Hepatocyte (in vitro differentiated cells): Measurements from ENCODE around the gene ATP6V1B1. TPM values are rescaled to one million over a fixed set of nuclear protein-coding genes. Genes with fewer than 3 reads are reported as not detected.

Source experiments
- DNase-seq: peaks from one replicate; pipeline ENCODE4 v3.0.0-alpha.2; 2016; ENCODE audit warnings: low spot score
- H2AFZ ChIP-seq: fragments of 200-600 bp; sonication (generic); 2 replicates; pipeline ENCODE4 v1.6.0; 2016; ENCODE audit warnings: antibody characterized with exemption, mild to moderate bottlenecking
- H3K27ac ChIP-seq: fragments of 200-600 bp; sonication (generic); 2 replicates; pipeline ENCODE4 v1.5.1; 2016; ENCODE audit warnings: mild to moderate bottlenecking
- H3K27me3 ChIP-seq: fragments of 200-600 bp; sonication (generic); 2 replicates; pipeline ENCODE4 v1.6.1; 2016
- H3K36me3 ChIP-seq: fragments of 200-600 bp; sonication (generic); replicated peaks from 2 replicates; pipeline ENCODE4 v1.5.1; 2016; ENCODE audit warnings: low read depth; ENCODE audit not compliant: insufficient read depth
- H3K4me1 ChIP-seq: fragments of 200-600 bp; sonication (generic); 2 replicates; pipeline ENCODE4 v1.5.1; 2016; ENCODE audit warnings: mild to moderate bottlenecking, moderate library complexity; ENCODE audit not compliant: insufficient read depth
- H3K4me2 ChIP-seq: fragments of 200-600 bp; sonication (generic); 2 replicates; pipeline ENCODE4 v1.6.0; 2016
- H3K4me3 ChIP-seq: fragments of 200-600 bp; sonication (generic); 2 replicates; pipeline ENCODE4 v1.5.1; 2016; ENCODE audit warnings: mild to moderate bottlenecking
- H3K79me2 ChIP-seq: fragments of 200-600 bp; sonication (generic); 2 replicates; pipeline ENCODE4 v1.6.0; 2017; ENCODE audit warnings: mild to moderate bottlenecking
- H3K9me2 ChIP-seq: fragments of 200-600 bp; sonication (generic); replicated peaks from 2 replicates; pipeline ENCODE4 v1.6.0; 2017; ENCODE audit warnings: mild to moderate bottlenecking; ENCODE audit not compliant: insufficient read depth
- H3K9me3 ChIP-seq: fragments of 200-600 bp; sonication (generic); 2 replicates; pipeline ENCODE4 v1.5.1; 2016; ENCODE audit warnings: low read depth, mild to moderate bottlenecking
- H4K20me1 ChIP-seq: fragments of 200-600 bp; sonication (generic); 2 replicates; pipeline ENCODE4 v1.6.0; 2016; ENCODE audit warnings: mild to moderate bottlenecking; ENCODE audit not compliant: insufficient read depth, poor library complexity, severe bottlenecking
- EZH2 ChIP-seq: fragments of 200-600 bp; sonication (generic); IDR thresholded peaks from 2 replicates; pipeline ENCODE4 v1.6.1; 2016; ENCODE audit warnings: antibody characterized with exemption, mild to moderate bottlenecking, borderline replicate concordance
- EZH2phosphoT487 ChIP-seq: fragments of 200-600 bp; sonication (generic); IDR thresholded peaks from one replicate; pipeline ENCODE4 v1.6.1; 2018; ENCODE audit warnings: antibody characterized with exemption, mild to moderate bottlenecking, low read depth, moderate library complexity; ENCODE audit not compliant: unreplicated experiment, severe bottlenecking
- WGBS: methylation state at CpG from one replicate; pipeline ENCODE4 v1.1.6; 2016; ENCODE audit warnings: low lambda C conversion rate; ENCODE audit errors: missing lambda C conversion rate; 5-methylcytosine and 5-hydroxymethylcytosine counted together
- polyA plus RNA-seq: library from polyadenylated mRNA; unstranded; fragments of >200 nt; fragmentation: Nextera tagmentation; extraction: Ambion mirVana; gene quantifications from 2 replicates; pipeline ENCODE4 v1.2.1, GENCODE V29; 2016
- total RNA-seq: library from RNA; depleted of rRNA; stranded (reverse); fragments of >200 nt; gene quantifications from 2 replicates; pipeline ENCODE4 v1.2.3, GENCODE V29; 2014
- TF ChIP-seq, protein P1 (sequence below): fragments of 200-600 bp; sonication (generic); IDR thresholded peaks from 2 replicates; pipeline ENCODE4 v1.5.1; 2016; ENCODE audit warnings: antibody characterized with exemption, mild to moderate bottlenecking; ENCODE audit not compliant: poor library complexity

The ATP6V1B1 gene
- total and polyA plus RNA-seq, 2 experiments from 2014 or later, result 1.7 to 2.9 TPM

DNA sequence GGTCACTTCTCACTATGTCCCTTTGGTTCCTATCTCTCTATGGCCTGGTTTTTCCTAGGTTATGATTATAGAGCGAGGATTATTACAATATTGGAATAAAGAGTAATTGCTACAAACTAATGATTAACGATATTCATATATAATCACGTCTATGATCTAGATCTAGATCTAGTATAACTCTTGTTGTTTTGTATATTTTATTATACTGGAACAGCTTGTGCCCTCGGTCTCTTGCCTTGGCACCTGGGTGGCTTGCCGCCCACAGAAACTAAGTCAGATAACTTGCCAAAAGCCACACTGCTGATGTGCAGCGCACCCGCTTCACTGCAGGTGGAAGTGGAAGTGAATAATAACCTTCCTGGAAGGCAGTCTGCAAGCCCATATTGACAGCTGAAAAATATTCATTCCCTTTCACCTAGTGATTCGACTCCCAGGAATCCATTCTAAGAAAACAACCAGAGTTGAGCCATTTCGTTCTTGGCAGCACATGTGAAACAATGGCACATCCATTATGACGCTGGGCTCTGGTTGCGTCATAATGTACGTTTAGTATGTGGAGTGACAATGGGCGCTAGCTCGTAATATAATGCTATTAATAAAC, 42.0 kb downstream of the ATP6V1B1 start:
- H3K36me3 ChIP-seq, result no peaks in the 10 kb centered on the region
- H3K4me3 ChIP-seq, result peak overlapping the region; percentile 60
- WGBS, result 50% methylated on average over 14 of the region's 14 CpGs
- no peaks in the 10 kb centered on the region for H3K79me2 ChIP-seq
- H4K20me1 ChIP-seq, result no peaks in the 10 kb centered on the region
- H3K9me2 ChIP-seq, result no peaks in the 10 kb centered on the region
- peak overlapping the region; percentile 98 for H2AFZ ChIP-seq
- no peaks in the 10 kb centered on the region for H3K27me3 ChIP-seq
- H3K9me3 ChIP-seq, result no peaks in the 10 kb centered on the region
- peak overlapping the region; percentile 97 for H3K4me2 ChIP-seq
- TF ChIP-seq EZH2phosphoT487 (no peak), EZH2 (no peak)
- TF ChIP-seq, protein P1, sequence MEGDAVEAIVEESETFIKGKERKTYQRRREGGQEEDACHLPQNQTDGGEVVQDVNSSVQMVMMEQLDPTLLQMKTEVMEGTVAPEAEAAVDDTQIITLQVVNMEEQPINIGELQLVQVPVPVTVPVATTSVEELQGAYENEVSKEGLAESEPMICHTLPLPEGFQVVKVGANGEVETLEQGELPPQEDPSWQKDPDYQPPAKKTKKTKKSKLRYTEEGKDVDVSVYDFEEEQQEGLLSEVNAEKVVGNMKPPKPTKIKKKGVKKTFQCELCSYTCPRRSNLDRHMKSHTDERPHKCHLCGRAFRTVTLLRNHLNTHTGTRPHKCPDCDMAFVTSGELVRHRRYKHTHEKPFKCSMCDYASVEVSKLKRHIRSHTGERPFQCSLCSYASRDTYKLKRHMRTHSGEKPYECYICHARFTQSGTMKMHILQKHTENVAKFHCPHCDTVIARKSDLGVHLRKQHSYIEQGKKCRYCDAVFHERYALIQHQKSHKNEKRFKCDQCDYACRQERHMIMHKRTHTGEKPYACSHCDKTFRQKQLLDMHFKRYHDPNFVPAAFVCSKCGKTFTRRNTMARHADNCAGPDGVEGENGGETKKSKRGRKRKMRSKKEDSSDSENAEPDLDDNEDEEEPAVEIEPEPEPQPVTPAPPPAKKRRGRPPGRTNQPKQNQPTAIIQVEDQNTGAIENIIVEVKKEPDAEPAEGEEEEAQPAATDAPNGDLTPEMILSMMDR, result no peak
- peaks cover 17% of the 10 kb centered on the region for H3K4me1 ChIP-seq
- no peak for DNase-seq
- peak overlapping the region; percentile 91 for H3K27ac ChIP-seq

GRCh38 chr2:70978341-70979179, 42.9 kb downstream of the ATP6V1B1 start, which contains the start of gene ANKRD53:
Gene ANKRD53, plus strand, starts transcription at chr2:70978630. Its CDS starts 16 bp downstream, at chr2:70978646.
- no peaks in the 10 kb centered on the region for H3K9me2 ChIP-seq
- 3% methylated on average over 18 of the region's 67 CpGs for WGBS
- peak within 1 kb of the TSS; percentile 98 for H2AFZ ChIP-seq
- no peaks in the 10 kb centered on the region for H3K79me2 ChIP-seq
- peak; percentile 81 for DNase-seq
- H3K4me2 ChIP-seq, result peak within 1 kb of the TSS; percentile 97
- H3K4me3 ChIP-seq, result peak within 1 kb of the TSS; percentile 60
- H3K4me1 ChIP-seq, result peaks cover 17% of the 10 kb centered on the region
- H3K36me3 ChIP-seq, result no peaks in the 10 kb centered on the region
- H4K20me1 ChIP-seq, result no peaks in the 10 kb centered on the region
- no peak for TF ChIP-seq EZH2
- TF ChIP-seq, protein P1, result no peak
- TF ChIP-seq EZH2phosphoT487, result no peak
- no peaks in the 10 kb centered on the region for H3K27me3 ChIP-seq
- H3K9me3 ChIP-seq, result no peaks in the 10 kb centered on the region
- H3K27ac ChIP-seq, result peak within 1 kb of the TSS; percentile 91

DNA sequence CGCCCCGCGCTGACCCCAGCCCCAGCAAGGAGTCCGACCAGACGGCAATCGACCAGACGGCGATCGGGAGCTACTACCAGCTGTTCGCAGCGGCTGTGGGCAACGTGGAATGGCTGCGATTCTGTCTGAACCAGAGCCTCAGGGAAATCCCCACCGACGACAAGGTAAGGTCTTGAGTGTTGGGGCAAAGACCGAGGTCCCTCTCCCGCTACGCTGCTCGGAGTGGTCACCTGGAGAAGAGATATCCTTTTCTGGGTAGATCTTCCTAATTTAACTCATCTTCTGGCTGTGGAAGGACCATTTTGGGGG, 43.4 kb downstream of the ATP6V1B1 start:
- Histone ChIP-seq H3K4me3 (peak overlapping the region; percentile 60), H3K9me3 (no peaks in the 10 kb centered on the region), H3K4me2 (peak overlapping the region; percentile 97), H3K79me2 (no peaks in the 10 kb centered on the region), H3K4me1 (peaks cover 17% of the 10 kb centered on the region), H3K27ac (peak overlapping the region; percentile 91), H2AFZ (peak overlapping the region; percentile 98), H3K36me3 (no peaks in the 10 kb centered on the region), H3K9me2 (no peaks in the 10 kb centered on the region), H4K20me1 (no peaks in the 10 kb centered on the region), H3K27me3 (no peaks in the 10 kb centered on the region)
- no peak for TF ChIP-seq EZH2
- no peak for TF ChIP-seq EZH2phosphoT487
- TF ChIP-seq, protein P1, result no peak
- DNase-seq, result no peak
- WGBS, result 21% methylated on average over 16 of the region's 19 CpGs
